ENCODE measurements around the gene RIMBP2. TPM values are rescaled to one million over a fixed set of nuclear protein-coding genes. Genes with fewer than 3 reads are reported as not detected.

Gene RIMBP2
- total and polyA plus RNA-seq, 9 of the 15 experiments (the other 6 are each of a cell fraction or from before 2014, with no cell fraction given): not detected

- Histone ChIP-seq H2AFZ (ENCODE audit: low read depth, low read length) (no peak overlapping the region), H3K27me3 (ENCODE audit: control insufficient read depth in 2 of 2, insufficient read depth in 2 of 2, low read length in 2 of 2) (peaks cover 13 to 59% of the 10 kb centered on the region in 2 experiments; a peak in 4 of 5 replicates), H3K79me2 (ENCODE audit: control insufficient read depth, insufficient read depth, low read length) (no peaks in the 10 kb centered on the region), H3K9ac (ENCODE audit: insufficient read depth in 1 of 2, low read depth in 2 of 2, low read length in 2 of 2) (no peak overlapping the region), H3K4me1 (replicated peaks in 1 of 2; ENCODE audit: control insufficient read depth in 2 of 2, insufficient read depth in 2 of 2, low read length in 2 of 2) (no peaks in the 10 kb centered on the region; a peak in 1 of 5 replicates), H4K20me1 (replicated peaks; ENCODE audit: control insufficient read depth, insufficient read depth, low read length) (no peaks in the 10 kb centered on the region; the same call in 1 of the 2 replicates), H3K36me3 (ENCODE audit: control insufficient read depth, insufficient read depth, low read length) (no peaks in the 10 kb centered on the region), H3K4me3 (no peak overlapping the region), H3K9me1 (ENCODE audit: control insufficient read depth, insufficient read depth, low read length) (no peaks in the 10 kb centered on the region), H3K4me2 (ENCODE audit: insufficient read depth, low read length) (no peak overlapping the region), H3K27ac (ENCODE audit: extremely low read depth, low read depth, low read length) (no peak overlapping the region), H3K9me3 (replicated peaks; ENCODE audit: control insufficient read depth, insufficient read depth, low read depth, low read length) (no peaks in the 10 kb centered on the region)
- intact Hi-C loops (cut with micrococcal nuclease) (no loop called here), in situ Hi-C loops (cut with MboI) (no loop called here)
- no peak for ATAC-seq
- WGBS (ENCODE audit: insufficient coverage, low coverage, missing lambda C conversion rate): under 1% methylated on average over 32 of the region's 32 CpGs
- TF ChIP-seq, protein P1, sequence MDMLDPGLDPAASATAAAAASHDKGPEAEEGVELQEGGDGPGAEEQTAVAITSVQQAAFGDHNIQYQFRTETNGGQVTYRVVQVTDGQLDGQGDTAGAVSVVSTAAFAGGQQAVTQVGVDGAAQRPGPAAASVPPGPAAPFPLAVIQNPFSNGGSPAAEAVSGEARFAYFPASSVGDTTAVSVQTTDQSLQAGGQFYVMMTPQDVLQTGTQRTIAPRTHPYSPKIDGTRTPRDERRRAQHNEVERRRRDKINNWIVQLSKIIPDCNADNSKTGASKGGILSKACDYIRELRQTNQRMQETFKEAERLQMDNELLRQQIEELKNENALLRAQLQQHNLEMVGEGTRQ (CRISPR knock-in tag; IDR thresholded peaks at IDR 0.05): no peak
- TF ChIP-seq ZNF174 (CRISPR knock-in tag; IDR thresholded peaks at IDR 0.05): no peak
- TF ChIP-seq SMARCB1 (IDR thresholded peaks at IDR 0.05; ENCODE audit: insufficient read length, low read depth): no peak
- no peak for TF ChIP-seq STAT5A (IDR thresholded peaks at IDR 0.05; ENCODE audit: borderline replicate concordance, low read length)
- TF ChIP-seq PCBP1 (IDR thresholded peaks at IDR 0.05; ENCODE audit: low read depth, low read length, poor library complexity, severe bottlenecking): no peak
- no peak for TF ChIP-seq CREB3 (tag; conservative IDR thresholded peaks at IDR 0.05; ENCODE audit: low read depth)
- no peak for TF ChIP-seq PRMT5 (CRISPR knock-in tag; IDR thresholded peaks at IDR 0.05)
- TF ChIP-seq TFAM (CRISPR knock-in tag; conservative IDR thresholded peaks at IDR 0.05): no peak
- no peak for TF ChIP-seq TOE1 (IDR thresholded peaks at IDR 0.05; ENCODE audit: borderline replicate concordance)
- no peak for TF ChIP-seq TOE1 (CRISPR knock-in tag; IDR thresholded peaks at IDR 0.05; ENCODE audit: borderline replicate concordance, low read depth)
- TF ChIP-seq POLR2A (conservative IDR thresholded peaks at IDR 0.05): no peak
- no peak for TF ChIP-seq HSF4 (CRISPR knock-in tag; IDR thresholded peaks at IDR 0.05; ENCODE audit: borderline replicate concordance)
- TF ChIP-seq ZEB2 (IDR thresholded peaks at IDR 0.05): no peak
- FAIRE-seq: no peak
- BruUV-seq (replicated peaks): no TSS peak
- POLR2A ChIA-PET: no interaction called here
- CTCF ChIA-PET (ENCODE audit: low intra/inter-chr PET ratio): no interaction called here
- DNase-seq (ENCODE audit: extremely low read depth in 1 of 4, low spot score in 3 of 4): no peak
Measured at GRCh38 chr12:130491421-130492357, 224.4 kb downstream of the RIMBP2 start.

Measured in K562 (cell line).